Progenitor cell of endocrine pancreas (in vitro differentiated cells): ENCODE measurements around the gene CEACAM6. TPM values are rescaled to one million over a fixed set of nuclear protein-coding genes. Genes with fewer than 3 reads are reported as not detected.

Experiments
- DNase-seq: peaks from one replicate; pipeline ENCODE4 v3.0.0; 2021; ENCODE audit warnings: low spot score; ENCODE audit not compliant: unreplicated experiment
- H3K27ac Mint-ChIP-seq: 2 replicates; pipeline ENCODE4 v1.8.0; 2021; ENCODE audit warnings: mild to moderate bottlenecking, moderate library complexity, mixed read lengths
- H3K27me3 Mint-ChIP-seq: 2 replicates; pipeline ENCODE4 v1.8.0; 2021; ENCODE audit warnings: mixed read lengths
- H3K36me3 Mint-ChIP-seq: 2 replicates; pipeline ENCODE4 v1.8.0; 2022; ENCODE audit warnings: mixed read lengths; ENCODE audit not compliant: insufficient read depth
- H3K4me1 Mint-ChIP-seq: 2 replicates; pipeline ENCODE4 v1.8.0; 2021; ENCODE audit warnings: low read depth, mixed read lengths
- H3K4me3 Mint-ChIP-seq: 2 replicates; pipeline ENCODE4 v1.8.0; 2021; ENCODE audit warnings: low read depth, mild to moderate bottlenecking, moderate library complexity, mixed read lengths
- H3K9me3 Mint-ChIP-seq: 2 replicates; pipeline ENCODE4 v1.8.0; 2021; ENCODE audit warnings: low read depth, mixed read lengths
- total RNA-seq: library from RNA; stranded (reverse); gene quantifications from 2 replicates; pipeline ENCODE4 v1.2.1, GENCODE V29; 2021
- TF ChIP-seq, protein P1 (sequence below): fragments of 200-600 bp; sonication (generic); IDR thresholded peaks from one replicate; pipeline ENCODE4 v1.5.0; 2021; ENCODE audit warnings: antibody characterized with exemption, mild to moderate bottlenecking; ENCODE audit not compliant: unreplicated experiment

CEACAM6 gene
- total RNA-seq, 1 donor from 2014 or later: 0.19 TPM

DNA sequence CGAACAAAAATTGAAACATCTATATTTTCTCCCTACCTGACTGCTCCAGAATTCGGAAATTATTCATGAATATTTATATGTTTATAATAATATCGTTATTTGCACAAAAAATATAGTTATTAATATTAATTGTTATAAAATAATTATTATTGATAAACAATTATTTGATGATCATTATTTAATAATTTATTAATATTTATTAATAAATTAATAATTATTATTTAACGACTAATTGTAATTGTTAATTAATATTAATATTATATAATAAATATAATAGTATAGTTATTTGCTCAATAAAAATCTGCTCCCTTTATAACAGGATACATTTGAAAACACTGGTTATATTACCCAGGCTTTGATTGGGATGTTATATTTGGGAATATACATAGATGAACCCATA lies 14.3 kb downstream of the CEACAM6 start:
- Mint-ChIP-seq H3K9me3 (peaks cover 55% of the 10 kb centered on the region), H3K27ac (no peak overlapping the region), H3K4me3 (no peak overlapping the region), H3K36me3 (peaks cover 3% of the 10 kb centered on the region), H3K27me3 (no peaks in the 10 kb centered on the region), H3K4me1 (no peaks in the 10 kb centered on the region)
- TF ChIP-seq, protein P1, sequence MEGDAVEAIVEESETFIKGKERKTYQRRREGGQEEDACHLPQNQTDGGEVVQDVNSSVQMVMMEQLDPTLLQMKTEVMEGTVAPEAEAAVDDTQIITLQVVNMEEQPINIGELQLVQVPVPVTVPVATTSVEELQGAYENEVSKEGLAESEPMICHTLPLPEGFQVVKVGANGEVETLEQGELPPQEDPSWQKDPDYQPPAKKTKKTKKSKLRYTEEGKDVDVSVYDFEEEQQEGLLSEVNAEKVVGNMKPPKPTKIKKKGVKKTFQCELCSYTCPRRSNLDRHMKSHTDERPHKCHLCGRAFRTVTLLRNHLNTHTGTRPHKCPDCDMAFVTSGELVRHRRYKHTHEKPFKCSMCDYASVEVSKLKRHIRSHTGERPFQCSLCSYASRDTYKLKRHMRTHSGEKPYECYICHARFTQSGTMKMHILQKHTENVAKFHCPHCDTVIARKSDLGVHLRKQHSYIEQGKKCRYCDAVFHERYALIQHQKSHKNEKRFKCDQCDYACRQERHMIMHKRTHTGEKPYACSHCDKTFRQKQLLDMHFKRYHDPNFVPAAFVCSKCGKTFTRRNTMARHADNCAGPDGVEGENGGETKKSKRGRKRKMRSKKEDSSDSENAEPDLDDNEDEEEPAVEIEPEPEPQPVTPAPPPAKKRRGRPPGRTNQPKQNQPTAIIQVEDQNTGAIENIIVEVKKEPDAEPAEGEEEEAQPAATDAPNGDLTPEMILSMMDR: no peak
- DNase-seq: no peak

GRCh38 chr19:41771410-41771809 lies 16.1 kb downstream of the CEACAM6 start:
- Mint-ChIP-seq H3K4me3 (no peak overlapping the region), H3K4me1 (no peaks in the 10 kb centered on the region), H3K36me3 (peaks cover 3% of the 10 kb centered on the region), H3K27me3 (no peaks in the 10 kb centered on the region), H3K9me3 (peaks cover 49% of the 10 kb centered on the region), H3K27ac (no peak overlapping the region)
- no peak for DNase-seq
- TF ChIP-seq, protein P1: no peak

DNA sequence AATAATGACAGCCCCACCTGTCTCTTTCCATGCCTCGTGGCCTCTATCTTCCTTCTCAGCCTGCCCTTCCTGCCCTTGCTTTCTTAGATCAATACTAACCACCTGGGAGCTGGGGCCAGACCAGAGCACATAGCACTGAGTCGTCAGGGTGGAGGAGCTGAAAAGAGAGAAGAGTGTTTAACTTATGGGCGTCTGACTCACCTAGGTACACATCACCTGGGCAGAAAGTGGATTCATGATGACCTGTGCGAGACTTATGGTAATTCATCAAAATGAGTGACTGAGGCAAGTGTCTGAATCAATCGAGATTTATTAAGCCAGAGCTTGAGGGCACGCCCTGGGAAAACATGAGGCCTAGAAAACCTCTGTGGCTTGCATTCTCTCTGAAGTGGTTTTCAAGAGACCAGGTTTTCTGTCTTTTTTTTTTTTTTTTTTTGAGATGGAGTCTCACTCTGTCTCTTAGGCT lies 19.2 kb downstream of the CEACAM6 start:
- Mint-ChIP-seq H3K27me3 (no peaks in the 10 kb centered on the region), H3K9me3 (peaks cover 51% of the 10 kb centered on the region), H3K36me3 (peaks cover 3% of the 10 kb centered on the region), H3K27ac (no peak overlapping the region), H3K4me3 (no peak overlapping the region), H3K4me1 (no peaks in the 10 kb centered on the region)
- no peak for DNase-seq
- TF ChIP-seq, protein P1: no peak

DNA sequence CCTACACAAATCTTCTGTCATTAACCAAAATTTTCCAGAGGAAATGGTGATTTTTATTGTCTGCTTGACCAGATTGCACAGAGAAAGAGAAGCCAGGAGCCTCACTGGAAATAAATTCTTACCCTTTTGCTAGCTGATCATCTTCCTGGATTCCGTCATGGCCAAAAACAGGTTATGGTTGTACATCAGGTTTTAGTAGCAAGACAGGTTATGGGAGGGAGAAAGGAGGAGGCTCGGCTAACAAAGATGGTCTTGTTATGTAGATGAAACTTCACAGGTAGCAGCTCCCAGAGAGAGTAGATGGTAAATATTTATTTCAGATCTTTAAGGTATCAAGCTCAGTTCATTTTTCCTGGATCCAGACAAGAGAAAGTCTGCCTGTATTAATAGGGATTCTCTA lies 21.4 kb downstream of the CEACAM6 start:
- TF ChIP-seq, protein P1: no peak
- no peaks in the 10 kb centered on the region for H3K4me1 Mint-ChIP-seq
- H3K36me3 Mint-ChIP-seq: peaks cover 3% of the 10 kb centered on the region
- no peak overlapping the region for H3K4me3 Mint-ChIP-seq
- H3K27ac Mint-ChIP-seq: no peak overlapping the region
- DNase-seq: no peak
- H3K9me3 Mint-ChIP-seq: peaks cover 53% of the 10 kb centered on the region
- no peaks in the 10 kb centered on the region for H3K27me3 Mint-ChIP-seq

DNA sequence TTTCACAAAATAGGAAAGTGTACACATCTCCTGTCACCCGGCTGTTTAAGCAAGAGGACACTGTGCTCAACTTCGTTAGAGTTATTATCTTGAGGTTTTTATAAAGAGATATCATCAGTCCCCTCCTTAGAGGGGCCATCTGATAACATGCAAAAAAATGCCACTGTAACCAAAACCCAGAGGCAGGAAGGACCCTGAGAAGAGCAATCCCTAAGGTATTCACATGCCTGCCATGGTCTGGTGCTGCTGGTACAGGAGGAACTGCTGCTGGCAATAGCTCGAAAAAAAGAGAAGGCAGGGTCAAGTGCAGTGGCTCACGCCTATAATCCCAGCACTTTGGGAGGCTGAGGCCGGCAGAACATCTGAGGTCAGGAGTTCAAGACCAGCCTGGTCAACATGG lies 28.3 kb downstream of the CEACAM6 start:
- peaks cover 34% of the 10 kb centered on the region for H3K27me3 Mint-ChIP-seq
- TF ChIP-seq, protein P1: no peak
- H3K9me3 Mint-ChIP-seq: peaks cover 17% of the 10 kb centered on the region
- no peaks in the 10 kb centered on the region for H3K36me3 Mint-ChIP-seq
- DNase-seq: no peak
- no peak overlapping the region for H3K27ac Mint-ChIP-seq
- no peak overlapping the region for H3K4me3 Mint-ChIP-seq
- H3K4me1 Mint-ChIP-seq: no peaks in the 10 kb centered on the region
